K562 (cell line): ENCODE data around the gene CHERP. TPM values are rescaled to one million over a fixed set of nuclear protein-coding genes. Genes with fewer than 3 reads are reported as not detected.
A peak's percentile ranks its signal among the peaks of the same experiment; 100 is the strongest.

Experiments used
- ATAC-seq: fragments of 200-7000 bp; cut with Tn5 transposase; 3 replicates; pipeline ENCODE4 v1.9.1; 2020; ENCODE audit warnings: moderate library complexity
- BruUV-seq: library from RNA; stranded (reverse); fragments of 400-500 nt; replicated peaks from 2 replicates; lab custom pipeline; 2021; lab: Mats Ljungman, UMichigan
- CTCF ChIA-PET: fragments of 300-600 bp; formaldehyde crosslinking; extraction: SDS; loops from one replicate; lab custom pipeline; 2021; ENCODE audit warnings: low intra/inter-chr PET ratio; lab: Yijun Ruan, JAX
- POLR2A ChIA-PET: fragments of 300-600, 350-650 bp; sonication (Branson Sonifier 250); formaldehyde crosslinking; extraction: SDS; loops from one replicate; lab custom pipeline; 2021; ENCODE audit warnings: antibody characterized with exemption, inconsistent platforms; lab: Yijun Ruan, JAX
- DNase-seq, 4 experiments: peaks; one replicate each; pipeline versions ENCODE4 v3.0.0 to v3.0.0-alpha.2; 2011 to 2018; ENCODE audit warnings: low spot score in 3 of 4, mixed read lengths in 3 of 4; ENCODE audit errors: extremely low read depth in 1 of 4
- FAIRE-seq: peaks from 2 replicates; lab custom pipeline; 2011; peaks lifted over from hg19 to GRCh38; lab: Jason Lieb, UNC
- H2AFZ ChIP-seq: 2 replicates; pipeline ENCODE4 v1.6.0; 2011; ENCODE audit warnings: low read depth, low read length, control low read depth, inconsistent platforms
- H3K27ac ChIP-seq: fragments of 200-600 bp; 3 replicates; pipeline ENCODE4 v1.8.0; 2011; ENCODE audit warnings: low read depth, mild to moderate bottlenecking, control low read depth, inconsistent platforms, low read length, moderate library complexity, mixed read lengths; ENCODE audit errors: extremely low read depth
- H3K27me3 ChIP-seq, 2 experiments: fragments of 300-600 bp in 1 of 2; 2 replicates in 1 of 2; 3 replicates in 1 of 2; pipeline versions ENCODE4 v1.6.0 to v1.8.0; 2011; ENCODE audit warnings: inconsistent platforms in 2 of 2, low read length in 2 of 2, mild to moderate bottlenecking in 1 of 2, mixed read lengths in 1 of 2, moderate library complexity in 1 of 2; ENCODE audit not compliant: control insufficient read depth in 2 of 2, insufficient read depth in 2 of 2
- H3K36me3 ChIP-seq: fragments of 300-600 bp; 3 replicates; pipeline ENCODE4 v1.8.0; 2011; ENCODE audit warnings: mild to moderate bottlenecking, low read length, inconsistent platforms; ENCODE audit not compliant: control insufficient read depth, insufficient read depth
- H3K4me1 ChIP-seq, 2 experiments: fragments of 200-600 bp in 1 of 2; replicated peaks in 1 of 2; 2 replicates in 1 of 2; 3 replicates in 1 of 2; pipeline versions ENCODE4 v1.5.1 to v1.8.0; 2011; ENCODE audit warnings: inconsistent platforms in 2 of 2, low read length in 2 of 2, mild to moderate bottlenecking in 1 of 2, mixed read lengths in 1 of 2, moderate library complexity in 1 of 2; ENCODE audit not compliant: control insufficient read depth in 2 of 2, insufficient read depth in 2 of 2
- H3K4me2 ChIP-seq: 2 replicates; pipeline ENCODE4 v1.6.1; 2011; ENCODE audit warnings: low read length, control low read depth, inconsistent platforms, mixed read lengths; ENCODE audit not compliant: insufficient read depth
- H3K4me3 ChIP-seq: fragments of 200-600 bp; sonication (generic), shearing (Covaris generic); 2 replicates; pipeline ENCODE4 v1.5.1; 2016; ENCODE audit warnings: control low read depth, inconsistent platforms
- H3K79me2 ChIP-seq: fragments of 200-600 bp; 3 replicates; pipeline ENCODE4 v1.8.0; 2011; ENCODE audit warnings: low read length, inconsistent platforms; ENCODE audit not compliant: control insufficient read depth, insufficient read depth
- H3K9ac ChIP-seq, 2 experiments: 2 replicates each; pipeline versions ENCODE4 v1.6.0 to v1.6.1; 2011; ENCODE audit warnings: low read depth in 2 of 2, low read length in 2 of 2, control low read depth in 1 of 2, inconsistent platforms in 1 of 2, mild to moderate bottlenecking in 1 of 2, mixed read lengths in 1 of 2; ENCODE audit not compliant: insufficient read depth in 1 of 2
- H3K9me1 ChIP-seq: one replicate; pipeline ENCODE4 v1.6.0; 2011; ENCODE audit warnings: inconsistent platforms, mild to moderate bottlenecking, low read length, moderate library complexity; ENCODE audit not compliant: control insufficient read depth, insufficient read depth
- H3K9me3 ChIP-seq: replicated peaks from 2 replicates; pipeline ENCODE4 v1.5.1; 2011; ENCODE audit warnings: low read depth, low read length, inconsistent platforms; ENCODE audit not compliant: control insufficient read depth, insufficient read depth
- H4K20me1 ChIP-seq: replicated peaks from 2 replicates; pipeline ENCODE4 v1.6.1; 2011; ENCODE audit warnings: low read length, inconsistent platforms, mixed read lengths; ENCODE audit not compliant: control insufficient read depth, insufficient read depth
- BHLHE40 ChIP-seq: IDR thresholded peaks from 2 replicates; pipeline ENCODE4 v1.6.1; 2011; ENCODE audit warnings: low read length, improper control_type of control experiment
- C11orf30 ChIP-seq: fragments of 450-650 bp; IDR thresholded peaks from 2 replicates; pipeline ENCODE4 v1.6.1; 2016; ENCODE audit warnings: low read depth, mild to moderate bottlenecking
- FOS ChIP-seq: IDR thresholded peaks from 3 replicates; pipeline ENCODE4 v1.6.1; 2011; ENCODE audit not compliant: insufficient read length; ENCODE audit errors: extremely low read depth
- L3MBTL2 ChIP-seq: fragments of 450-650 bp; IDR thresholded peaks from 2 replicates; pipeline ENCODE4 v1.6.1; 2016; ENCODE audit warnings: mild to moderate bottlenecking, moderate library complexity
- MYC ChIP-seq, 2 experiments: fragments of 250-450 bp in 1 of 2; sonication (Bioruptor Pico) in 1 of 2; IDR thresholded peaks; 2 replicates each; pipeline versions ENCODE4 v1.5.1 to v1.6.1; 2012 to 2021; ENCODE audit warnings: low read depth in 2 of 2, borderline replicate concordance in 1 of 2, improper control_type of control experiment in 1 of 2, low read length in 1 of 2, mild to moderate bottlenecking in 1 of 2, moderate library complexity in 1 of 2
- PTRF ChIP-seq: fragments of 450-650 bp; IDR thresholded peaks from 2 replicates; pipeline ENCODE4 v1.6.1; 2016; ENCODE audit warnings: mild to moderate bottlenecking, missing genetic modification characterization, missing compliant biosample characterization
- WGBS: fragments of 100-300 bp; shearing (Covaris generic); methylation state at CpG from one replicate; pipeline ENCODE4 v1.1.6; 2016; ENCODE audit warnings: low coverage, mixed read lengths; ENCODE audit not compliant: insufficient coverage; ENCODE audit errors: missing lambda C conversion rate; 5-methylcytosine and 5-hydroxymethylcytosine counted together
- in situ Hi-C: fragments of 300-500 bp; cut with MboI; formaldehyde crosslinking; loops from 4 replicates; pipeline ENCODE4 v1.15.0; 2018; ENCODE audit warnings: inconsistent platforms, mixed read lengths
- intact Hi-C: fragments of 100-400 bp; cut with micrococcal nuclease; formaldehyde crosslinking; loops from 2 replicates; pipeline ENCODE4 v1.14.2; 2022
- polyA plus RNA-seq, 8 experiments: library from polyadenylated mRNA; depleted of rRNA in 4 of 8; stranded (reverse) in 5 of 8; unstranded in 3 of 8; fragments of >200 nt; fragmentation: Nextera tagmentation in 2 of 8; fragmentation: Illumina TruSeq in 1 of 8; extraction: Ambion mirVana in 2 of 8; extraction: Trizol in 1 of 8; gene quantifications; 2 replicates each; pipeline versions ENCODE4 v1.2.1 to v1.2.3, GENCODE V29; 2011 to 2014; ENCODE audit warnings: inconsistent platforms in 1 of 8, missing spikeins in 1 of 8
- total RNA-seq, 7 experiments: library from RNA; depleted of rRNA in 6 of 7; stranded (reverse); fragments of >200 nt in 6 of 7; fragmentation: Illumina TruSeq in 2 of 7; extraction: Trizol in 2 of 7; gene quantifications; 2 replicates each; pipeline versions ENCODE4 v1.2.1 to v1.2.3, GENCODE V29; 2011 to 2021; ENCODE audit warnings: low replicate concordance in 1 of 7

The CHERP gene
- total and polyA plus RNA-seq, 9 of the 15 experiments (the other 6 are each of a cell fraction or from before 2014, with no cell fraction given): 0.60 to 85.1 (median 7.8) TPM

GRCh38 chr19:16497837-16498236 is 44.4 kb downstream of the CHERP start:
- TF ChIP-seq MYC (IDR thresholded peaks at IDR 0.05; ENCODE audit: low read depth, low read length): 0 out of 2 replicates have a peak, but pooled peaks have one; percentile 17
- no peak for TF ChIP-seq MYC (CRISPR knock-in tag; IDR thresholded peaks at IDR 0.05; ENCODE audit: borderline replicate concordance, low read depth)
- peak; percentile 13; the same call in 1 of the 2 replicates for TF ChIP-seq L3MBTL2
- no peak for TF ChIP-seq FOS
- 0 out of 2 replicates have a peak, but pooled peaks have one; percentile 4 for TF ChIP-seq C11orf30
- 0 out of 2 replicates have a peak, but pooled peaks have one; percentile 22 for TF ChIP-seq BHLHE40
- no peak for TF ChIP-seq PTRF
- peaks cover 21% of the 10 kb centered on the region; the same call in 2 of the 3 replicates for H3K79me2 ChIP-seq
- ChIA-PET CTCF (no interaction called here), POLR2A (no interaction called here)
- WGBS: 32% methylated on average over 6 of the region's 6 CpGs
- H3K9ac ChIP-seq: peak overlapping the region in 1 of 2 experiments; percentile 49; a peak in 1 of 4 replicates
- FAIRE-seq (peak; percentile 78), DNase-seq (peak in 1 of 4 experiments; percentile 55), ATAC-seq (no peak)
- BruUV-seq: TSS peak; percentile 38
- no peaks in the 10 kb centered on the region for H3K27me3 ChIP-seq
- peaks cover 8 to 25% of the 10 kb centered on the region in 2 experiments; a peak in 4 of 5 replicates for H3K4me1 ChIP-seq
- intact Hi-C loops: loop anchor here (5.0 kb wide), 1 partner anchor 51 kb away; no protein-coding TSS in a partner anchor
- no peak overlapping the region for H3K4me3 ChIP-seq
- no peaks in the 10 kb centered on the region for H3K9me1 ChIP-seq
- peaks cover 13% of the 10 kb centered on the region; the same call in 1 of the 3 replicates for H3K36me3 ChIP-seq
- H3K9me3 ChIP-seq: no peaks in the 10 kb centered on the region
- in situ Hi-C loops: no loop called here
- H2AFZ ChIP-seq: peak overlapping the region; percentile 96; the same call in 1 of the 2 replicates
- peak overlapping the region; percentile 45; the same call in 2 of the 3 replicates for H3K27ac ChIP-seq
- H3K4me2 ChIP-seq: peak overlapping the region; percentile 84; the same call in 1 of the 2 replicates
- H4K20me1 ChIP-seq: no peaks in the 10 kb centered on the region
